SK-N-SH (cell line): ENCODE results near the gene TWF1. TPM values are rescaled to one million over a fixed set of nuclear protein-coding genes. Genes with fewer than 3 reads are reported as not detected.
A peak's percentile ranks its signal among the peaks of the same experiment; 100 is the strongest.

Experiments
- CTCF ChIA-PET: fragments of 300-600, 350-600 bp; formaldehyde crosslinking; extraction: SDS; loops from one replicate; lab custom pipeline; 2021; lab: Yijun Ruan, JAX
- POLR2A ChIA-PET: fragments of 350-600 bp; sonication (Branson Sonifier 250); formaldehyde crosslinking; extraction: SDS; loops from one replicate; lab custom pipeline; 2020; ENCODE audit warnings: antibody characterized with exemption, inconsistent platforms; lab: Yijun Ruan, JAX
- DNase-seq: peaks from one replicate; pipeline ENCODE4 v3.0.0; 2012
- H2AFZ ChIP-seq: fragments of 200-600 bp; sonication (generic); 2 replicates; pipeline ENCODE4 v1.8.1; 2016; ENCODE audit warnings: antibody characterized with exemption, mild to moderate bottlenecking, low read depth
- H3F3A ChIP-seq: fragments of 200-600 bp; sonication (generic); replicated peaks from 2 replicates; pipeline ENCODE3; 2016; ENCODE audit warnings: antibody characterized with exemption, mild to moderate bottlenecking; ENCODE audit not compliant: insufficient read depth
- H3K27ac ChIP-seq, 2 experiments: fragments of 200-500 bp in 1 of 2; fragments of 200-600 bp in 1 of 2; sonication (Bioruptor generic) in 1 of 2; sonication (generic), shearing (Covaris generic) in 1 of 2; 2 replicates each; pipeline versions ENCODE4 v1.5.1 to v1.6.1; 2014 to 2016; ENCODE audit warnings: low read depth in 2 of 2, inconsistent platforms in 1 of 2, low read length in 1 of 2, mild to moderate bottlenecking in 1 of 2, mixed read lengths in 1 of 2
- H3K27me3 ChIP-seq: fragments of 200-600 bp; sonication (generic), shearing (Covaris generic); 2 replicates; pipeline ENCODE4 v1.6.1; 2016; ENCODE audit warnings: mixed run types; ENCODE audit not compliant: insufficient read depth
- H3K36me3 ChIP-seq, 2 experiments: fragments of 200-500 bp in 1 of 2; fragments of 200-600 bp in 1 of 2; sonication (Bioruptor generic) in 1 of 2; sonication (generic) in 1 of 2; replicated peaks in 1 of 2; 2 replicates each; pipeline versions ENCODE3 to v1.5.1; 2014 to 2016; ENCODE audit warnings: low read length in 1 of 2, mild to moderate bottlenecking in 1 of 2; ENCODE audit not compliant: insufficient read depth in 2 of 2, control insufficient read depth in 1 of 2
- H3K4me1 ChIP-seq, 2 experiments: fragments of 200-500 bp in 1 of 2; fragments of 200-600 bp in 1 of 2; sonication (Bioruptor generic) in 1 of 2; sonication (generic), shearing (Covaris generic) in 1 of 2; 2 replicates each; pipeline versions ENCODE4 v1.5.1 to v1.6.1; 2014 to 2016; ENCODE audit warnings: low read depth in 1 of 2, low read length in 1 of 2, mixed run types in 1 of 2; ENCODE audit not compliant: insufficient read depth in 2 of 2, control insufficient read depth in 1 of 2
- H3K4me2 ChIP-seq: fragments of 200-600 bp; sonication (generic), shearing (Covaris generic); 2 replicates; pipeline ENCODE4 v1.6.1; 2017; ENCODE audit warnings: mixed run types
- H3K4me3 ChIP-seq, 2 experiments: fragments of 200-500 bp in 1 of 2; fragments of 200-600 bp in 1 of 2; sonication (Bioruptor generic) in 1 of 2; sonication (generic), shearing (Covaris generic) in 1 of 2; 2 replicates each; pipeline versions ENCODE4 v1.5.1 to v1.8.1; 2014 to 2016; ENCODE audit warnings: low read depth in 2 of 2, inconsistent platforms in 1 of 2, low read length in 1 of 2, mild to moderate bottlenecking in 1 of 2, mixed read lengths in 1 of 2, moderate library complexity in 1 of 2
- H3K79me2 ChIP-seq: fragments of 200-600 bp; sonication (generic); 2 replicates; pipeline ENCODE4 v1.8.1; 2017; ENCODE audit warnings: mild to moderate bottlenecking; ENCODE audit not compliant: insufficient read depth
- H3K9ac ChIP-seq: fragments of 200-600 bp; sonication (generic); 2 replicates; pipeline ENCODE4 v1.6.1; 2017; ENCODE audit warnings: mixed run types
- H3K9me2 ChIP-seq: fragments of 200-600 bp; sonication (generic); 2 replicates; pipeline ENCODE4 v1.6.1; 2017; ENCODE audit warnings: mixed run types
- H3K9me3 ChIP-seq: fragments of 200-600 bp; sonication (generic); 2 replicates; pipeline ENCODE4 v1.6.1; 2017; ENCODE audit warnings: mixed run types, mild to moderate bottlenecking, moderate library complexity
- H4K20me1 ChIP-seq: fragments of 200-600 bp; sonication (generic); 2 replicates; pipeline ENCODE4 v1.6.1; 2017; ENCODE audit warnings: mild to moderate bottlenecking, mixed run types; ENCODE audit not compliant: insufficient read depth
- CHD2 ChIP-seq: fragments of 150-350 bp; IDR thresholded peaks from 2 replicates; pipeline ENCODE4 v1.6.1; 2018; ENCODE audit warnings: low read length; ENCODE audit not compliant: partially characterized antibody
- ELF1 ChIP-seq: IDR thresholded peaks from 2 replicates; pipeline ENCODE4 v1.4.0; 2012
- MXI1 ChIP-seq: IDR thresholded peaks from 2 replicates; pipeline ENCODE4 v1.6.1; 2012; ENCODE audit warnings: mild to moderate bottlenecking, low read depth, low read length, improper control_type of control experiment
- NFIC ChIP-seq: IDR thresholded peaks from 2 replicates; pipeline ENCODE4 v1.4.0; 2012; ENCODE audit warnings: borderline replicate concordance
- NRF1 ChIP-seq: IDR thresholded peaks from 2 replicates; pipeline ENCODE4 v1.6.1; 2012; ENCODE audit warnings: low read depth, mild to moderate bottlenecking, low read length
- POLR2AphosphoS5 ChIP-seq: IDR thresholded peaks from 2 replicates; pipeline ENCODE4 v1.6.1; 2012; ENCODE audit warnings: low read depth, low read length
- RAD21 ChIP-seq: IDR thresholded peaks from 2 replicates; pipeline ENCODE4 v1.6.1; 2012; ENCODE audit warnings: mild to moderate bottlenecking, low read length
- RCOR1 ChIP-seq: fragments of 150-350 bp; IDR thresholded peaks from 2 replicates; pipeline ENCODE4 v1.6.1; 2017; ENCODE audit warnings: antibody characterized with exemption, low read length
- SIN3A ChIP-seq: IDR thresholded peaks from 2 replicates; pipeline ENCODE4 v1.6.1; 2012; ENCODE audit warnings: low read depth, mild to moderate bottlenecking, low read length, moderate library complexity, borderline replicate concordance
- TCF12 ChIP-seq: IDR thresholded peaks from 2 replicates; pipeline ENCODE4 v1.4.0; 2012
- YY1 ChIP-seq: IDR thresholded peaks from 2 replicates; pipeline ENCODE4 v1.4.0; 2012; ENCODE audit warnings: low read depth, mild to moderate bottlenecking
- WGBS: methylation state at CpG from one replicate; pipeline ENCODE4 v1.1.6; 2017; ENCODE audit warnings: low lambda C conversion rate; 5-methylcytosine and 5-hydroxymethylcytosine counted together
- polyA plus RNA-seq, 3 experiments: library from polyadenylated mRNA; depleted of rRNA; stranded (reverse); fragments of >200 nt; gene quantifications; 2 replicates each; pipeline ENCODE4 v1.2.3, GENCODE V29; 2012
- TF ChIP-seq, protein P1 (sequence below): fragments of 200-600 bp; sonication (generic); IDR thresholded peaks from 2 replicates; pipeline ENCODE4 v1.6.1; 2017; ENCODE audit warnings: antibody characterized with exemption, mild to moderate bottlenecking, moderate library complexity
- TF ChIP-seq, protein P2 (sequence below): fragments of 150-350 bp; IDR thresholded peaks from 2 replicates; pipeline ENCODE4 v1.6.1; 2016; ENCODE audit warnings: mild to moderate bottlenecking, low read depth, low read length
- TF ChIP-seq, protein P3 (sequence below): IDR thresholded peaks from 2 replicates; pipeline ENCODE4 v1.4.0; 2012; ENCODE audit warnings: low read depth

TWF1 gene
- polyA plus RNA-seq, 1 of the 3 experiments (the other 2 are of a cell fraction): 36.9 TPM

DNA sequence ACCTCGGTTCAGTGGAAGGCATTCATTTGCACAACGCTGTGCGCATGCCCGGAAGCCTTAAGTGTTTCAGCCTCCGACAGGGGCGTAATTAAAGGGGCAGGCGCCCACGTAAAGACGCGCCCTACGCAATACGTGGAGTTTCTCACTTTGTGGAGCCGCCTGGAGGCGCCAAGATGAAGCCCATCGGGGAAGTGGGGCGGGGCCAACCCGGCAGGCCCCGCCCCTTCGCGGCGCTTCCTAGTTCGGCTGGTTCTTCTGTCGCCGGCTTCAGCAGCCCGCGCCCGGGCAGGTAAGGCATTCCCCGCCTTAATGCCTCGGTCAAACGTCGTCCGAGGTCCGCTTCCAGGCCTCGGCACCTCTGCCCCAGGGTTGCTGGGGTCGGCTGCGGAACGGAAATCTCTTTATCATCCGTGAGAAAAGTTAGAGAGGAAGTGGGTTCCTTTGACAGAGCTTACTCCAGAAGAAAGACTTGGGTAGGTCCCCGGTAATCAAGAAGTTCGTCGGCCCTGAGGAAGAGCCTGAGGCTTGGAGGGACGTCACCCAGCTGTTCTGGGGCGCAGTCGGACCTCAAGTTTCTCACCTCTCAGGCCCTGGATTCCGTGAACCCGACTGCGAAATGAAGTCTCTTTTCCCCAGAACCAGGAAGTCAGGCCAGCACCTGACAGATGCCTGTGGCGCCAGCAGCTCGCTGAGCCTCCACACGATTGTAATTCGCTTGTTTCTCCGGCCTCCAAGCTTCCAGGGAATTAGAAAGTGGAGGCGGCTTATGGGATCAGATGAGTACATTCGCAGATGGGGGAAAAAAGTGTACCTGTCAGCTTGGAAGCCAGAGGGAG, 47.2 kb downstream of the TWF1 start, which contains the start of the genes IRAK4 and PUS7L:
IRAK4 (plus strand) TSS at position 224 of the 836 bp plus-strand sequence. CDS start 9,161 bp downstream, outside the sequence.
PUS7L (minus strand) TSS at position 63 of the 836 bp plus-strand sequence. CDS start 3,545 bp downstream, outside the sequence.
- ChIA-PET POLR2A (interaction anchor here (1.0 kb wide), 1 partner anchor 46 kb away, joined by 3 read pairs; no protein-coding TSS in a partner anchor), CTCF (interaction anchor here (0.7 to 3.9 kb wide), 14 partner anchors 13 to 301 kb away, joined by 3 to 34 read pairs (median 4); partner anchors contain the start of genes TMEM117 and TWF1)
- Histone ChIP-seq H3K27ac (peak within 1 kb of the TSS; percentile 75 to 78), H2AFZ (peak within 1 kb of the TSS; percentile 93), H3K27me3 (no peaks in the 10 kb centered on the region), H4K20me1 (no peaks in the 10 kb centered on the region), H3K9ac (peak within 1 kb of the TSS; percentile 70), H3K79me2 (peaks cover 21% of the 10 kb centered on the region), H3K4me1 (peaks cover 6 to 10% of the 10 kb centered on the region in 2 experiments; a peak in 3 of 4 replicates), H3K4me2 (peak within 1 kb of the TSS; percentile 87), H3K9me3 (no peaks in the 10 kb centered on the region)
- WGBS: 0% methylated on average over 28 of the region's 54 CpGs
- TF ChIP-seq, protein P1, sequence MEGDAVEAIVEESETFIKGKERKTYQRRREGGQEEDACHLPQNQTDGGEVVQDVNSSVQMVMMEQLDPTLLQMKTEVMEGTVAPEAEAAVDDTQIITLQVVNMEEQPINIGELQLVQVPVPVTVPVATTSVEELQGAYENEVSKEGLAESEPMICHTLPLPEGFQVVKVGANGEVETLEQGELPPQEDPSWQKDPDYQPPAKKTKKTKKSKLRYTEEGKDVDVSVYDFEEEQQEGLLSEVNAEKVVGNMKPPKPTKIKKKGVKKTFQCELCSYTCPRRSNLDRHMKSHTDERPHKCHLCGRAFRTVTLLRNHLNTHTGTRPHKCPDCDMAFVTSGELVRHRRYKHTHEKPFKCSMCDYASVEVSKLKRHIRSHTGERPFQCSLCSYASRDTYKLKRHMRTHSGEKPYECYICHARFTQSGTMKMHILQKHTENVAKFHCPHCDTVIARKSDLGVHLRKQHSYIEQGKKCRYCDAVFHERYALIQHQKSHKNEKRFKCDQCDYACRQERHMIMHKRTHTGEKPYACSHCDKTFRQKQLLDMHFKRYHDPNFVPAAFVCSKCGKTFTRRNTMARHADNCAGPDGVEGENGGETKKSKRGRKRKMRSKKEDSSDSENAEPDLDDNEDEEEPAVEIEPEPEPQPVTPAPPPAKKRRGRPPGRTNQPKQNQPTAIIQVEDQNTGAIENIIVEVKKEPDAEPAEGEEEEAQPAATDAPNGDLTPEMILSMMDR: peak; percentile 43
- peak; percentile 73; the same call in 1 of the 2 replicates for TF ChIP-seq ELF1
- TF ChIP-seq RCOR1: peak; percentile 60; the same call in 1 of the 2 replicates
- TF ChIP-seq, protein P2, sequence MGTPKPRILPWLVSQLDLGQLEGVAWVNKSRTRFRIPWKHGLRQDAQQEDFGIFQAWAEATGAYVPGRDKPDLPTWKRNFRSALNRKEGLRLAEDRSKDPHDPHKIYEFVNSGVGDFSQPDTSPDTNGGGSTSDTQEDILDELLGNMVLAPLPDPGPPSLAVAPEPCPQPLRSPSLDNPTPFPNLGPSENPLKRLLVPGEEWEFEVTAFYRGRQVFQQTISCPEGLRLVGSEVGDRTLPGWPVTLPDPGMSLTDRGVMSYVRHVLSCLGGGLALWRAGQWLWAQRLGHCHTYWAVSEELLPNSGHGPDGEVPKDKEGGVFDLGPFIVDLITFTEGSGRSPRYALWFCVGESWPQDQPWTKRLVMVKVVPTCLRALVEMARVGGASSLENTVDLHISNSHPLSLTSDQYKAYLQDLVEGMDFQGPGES: no peak
- TF ChIP-seq CHD2: peak; percentile 80
- TF ChIP-seq MXI1: peak; percentile 50
- peak; percentile 75 for TF ChIP-seq NRF1
- TF ChIP-seq RAD21: peak; percentile 42
- no peak for TF ChIP-seq NFIC
- TF ChIP-seq YY1: 0 out of 2 replicates have a peak, but pooled peaks have one; percentile 19
- TF ChIP-seq, protein P3, sequence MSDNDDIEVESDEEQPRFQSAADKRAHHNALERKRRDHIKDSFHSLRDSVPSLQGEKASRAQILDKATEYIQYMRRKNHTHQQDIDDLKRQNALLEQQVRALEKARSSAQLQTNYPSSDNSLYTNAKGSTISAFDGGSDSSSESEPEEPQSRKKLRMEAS: peak; percentile 18; the same call in 1 of the 2 replicates
- no peak for TF ChIP-seq TCF12
- peak; percentile 12; the same call in 1 of the 2 replicates for TF ChIP-seq SIN3A
- TF ChIP-seq POLR2AphosphoS5: peak; percentile 47; the same call in 1 of the 2 replicates
- TF ChIP-seq, all 33 proteins: peak for 11
- H3K9me2 ChIP-seq: no peaks in the 10 kb centered on the region
- peak within 1 kb of the TSS; percentile 88 to 89 for H3K4me3 ChIP-seq
- H3K36me3 ChIP-seq: peaks cover 7 to 19% of the 10 kb centered on the region in 2 experiments
- DNase-seq: peak; percentile 93
- no peaks in the 10 kb centered on the region for H3F3A ChIP-seq
